DND-41 (cell line): ENCODE results near the gene TMEM94.

Experiments used
- CTCF ChIP-seq: IDR thresholded peaks from 2 replicates; pipeline ENCODE4 v1.5.1; 2012; ENCODE audit warnings: borderline replicate concordance, low read length, moderate library complexity, mild to moderate bottlenecking; ENCODE audit not compliant: poor library complexity, severe bottlenecking; ENCODE audit errors: extremely low read depth
- EZH2 ChIP-seq: IDR thresholded peaks from 3 replicates; pipeline ENCODE4 v1.6.1; 2012; ENCODE audit warnings: borderline replicate concordance, low read depth, mild to moderate bottlenecking, moderate library complexity, low read length, inconsistent platforms; ENCODE audit not compliant: severe bottlenecking

- TF ChIP-seq CTCF (no peak), EZH2 (no peak)
Observed at GRCh38 chr17:75501378-75502071, 45.1 kb downstream of the TMEM94 start.
